ENCODE results near the gene SLC2A6. TPM values are rescaled to one million over a fixed set of nuclear protein-coding genes. Genes with fewer than 3 reads are reported as not detected.

Gene SLC2A6
- total RNA-seq, 1 donor from 2014 or later = 37.4 TPM

GRCh38 chr9:133475292-133476012, 3.4 kb downstream of the SLC2A6 start:
- intact Hi-C loops (cut with micrococcal nuclease) = no loop called here
- TF ChIP-seq CTCF (IDR thresholded peaks at IDR 0.05) = no peak
- no peak overlapping the region for H3K4me3 Mint-ChIP-seq
- peaks cover 31% of the 10 kb centered on the region for H3K4me1 Mint-ChIP-seq
- no peaks in the 10 kb centered on the region for H3K27me3 Mint-ChIP-seq
- no peak overlapping the region for H3K27ac Mint-ChIP-seq
- no peak for ATAC-seq (ENCODE audit: low read depth)
- POLR2A ChIA-PET = interaction anchor here (0.5 kb wide), 1 partner anchor 90 kb away, joined by 3 read pairs; no protein-coding TSS in a partner anchor
- CTCF ChIA-PET = interaction anchor here (1.8 kb wide), 1 partner anchor 9 kb away, joined by 4 read pairs; no protein-coding TSS in a partner anchor
- H3K36me3 Mint-ChIP-seq (ENCODE audit: low read depth) = peaks cover 40% of the 10 kb centered on the region
- H3K9me3 Mint-ChIP-seq = no peaks in the 10 kb centered on the region
- no peak for DNase-seq

DNA sequence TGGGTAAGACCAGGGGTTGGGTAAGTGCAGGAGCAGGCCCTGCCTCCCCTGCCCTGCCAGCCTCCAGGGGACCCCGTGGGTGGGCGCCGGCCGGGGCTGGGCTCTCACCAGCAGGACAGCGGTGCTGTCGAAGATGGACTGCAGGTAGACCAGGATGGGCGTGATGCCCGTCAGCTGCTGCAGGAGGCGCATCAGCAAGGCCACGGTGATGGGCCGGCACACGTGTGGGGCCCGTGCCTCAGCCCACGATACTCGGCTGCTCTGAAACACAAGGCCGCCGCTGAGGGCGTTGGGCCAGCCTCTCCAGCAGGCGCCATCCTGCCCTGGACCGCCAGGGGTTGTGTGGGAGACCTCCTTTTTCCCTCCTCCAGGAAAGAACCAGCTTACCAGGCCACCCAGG, 4.0 kb downstream of the SLC2A6 start:
- H3K9me3 Mint-ChIP-seq = no peaks in the 10 kb centered on the region
- H3K27ac Mint-ChIP-seq = no peak overlapping the region
- CTCF ChIA-PET = interaction anchor here (1.8 kb wide), 1 partner anchor 10 kb away, joined by 4 read pairs; no protein-coding TSS in a partner anchor
- H3K36me3 Mint-ChIP-seq (ENCODE audit: low read depth) = peaks cover 40% of the 10 kb centered on the region
- no peak for TF ChIP-seq CTCF (IDR thresholded peaks at IDR 0.05)
- DNase-seq (no peak), ATAC-seq (ENCODE audit: low read depth) (no peak)
- H3K4me3 Mint-ChIP-seq = no peak overlapping the region
- intact Hi-C loops (cut with micrococcal nuclease) = no loop called here
- no peaks in the 10 kb centered on the region for H3K27me3 Mint-ChIP-seq
- POLR2A ChIA-PET = no interaction called here
- H3K4me1 Mint-ChIP-seq = peaks cover 29% of the 10 kb centered on the region

DNA sequence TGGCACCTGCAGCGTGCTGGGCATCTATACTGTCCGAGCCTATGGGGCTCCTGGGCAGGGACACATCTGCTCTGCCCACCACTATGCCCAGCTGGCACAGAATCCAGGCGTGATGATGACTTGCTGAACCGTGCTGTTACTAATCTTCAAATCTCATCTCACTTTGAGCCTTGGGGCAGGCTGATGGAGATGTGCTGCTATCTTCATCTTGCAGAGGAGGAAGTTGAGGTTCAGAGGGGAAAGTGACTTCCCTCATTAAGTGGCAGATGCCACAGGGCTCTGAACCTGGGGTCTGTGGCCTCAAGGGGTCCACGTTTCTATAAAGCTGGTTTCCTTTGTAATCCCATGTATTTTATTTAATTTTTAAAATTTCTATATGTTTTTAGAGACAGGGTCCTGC, 4.7 kb downstream of the SLC2A6 start:
- Mint-ChIP-seq H3K4me1 (peaks cover 24% of the 10 kb centered on the region), H3K4me3 (no peak overlapping the region), H3K36me3 (ENCODE audit: low read depth) (peaks cover 40% of the 10 kb centered on the region), H3K9me3 (no peaks in the 10 kb centered on the region), H3K27me3 (no peaks in the 10 kb centered on the region), H3K27ac (no peak overlapping the region)
- POLR2A ChIA-PET = no interaction called here
- intact Hi-C loops (cut with micrococcal nuclease) = no loop called here
- ATAC-seq (ENCODE audit: low read depth) (no peak), DNase-seq (no peak)
- CTCF ChIA-PET = interaction anchor here (1.8 kb wide), 1 partner anchor 11 kb away, joined by 4 read pairs; no protein-coding TSS in a partner anchor
- no peak for TF ChIP-seq CTCF (IDR thresholded peaks at IDR 0.05)

- DNase-seq (no peak), ATAC-seq (ENCODE audit: low read depth) (no peak)
- peaks cover 40% of the 10 kb centered on the region for H3K36me3 Mint-ChIP-seq (ENCODE audit: low read depth)
- CTCF ChIA-PET = interaction anchor here (1.8 kb wide), 1 partner anchor 11 kb away, joined by 4 read pairs; no protein-coding TSS in a partner anchor
- peaks cover 24% of the 10 kb centered on the region for H3K4me1 Mint-ChIP-seq
- H3K27ac Mint-ChIP-seq = no peak overlapping the region
- no peak for TF ChIP-seq CTCF (IDR thresholded peaks at IDR 0.05)
- H3K9me3 Mint-ChIP-seq = no peaks in the 10 kb centered on the region
- no peak overlapping the region for H3K4me3 Mint-ChIP-seq
- POLR2A ChIA-PET = no interaction called here
- intact Hi-C loops (cut with micrococcal nuclease) = no loop called here
- H3K27me3 Mint-ChIP-seq = no peaks in the 10 kb centered on the region
These were observed 5.2 kb downstream of the SLC2A6 start for GRCh38 chr9:133473743-133474142.

- ATAC-seq (ENCODE audit: low read depth) (no peak), DNase-seq (no peak)
- POLR2A ChIA-PET = interaction anchor here (0.6 to 0.7 kb wide), 2 partner anchors 51 to 65 kb away, joined by 3 to 7 read pairs; no protein-coding TSS in a partner anchor
- Mint-ChIP-seq H3K4me3 (no peak overlapping the region), H3K36me3 (ENCODE audit: low read depth) (peaks cover 40% of the 10 kb centered on the region), H3K9me3 (no peaks in the 10 kb centered on the region), H3K27me3 (no peaks in the 10 kb centered on the region), H3K27ac (no peak overlapping the region), H3K4me1 (peaks cover 21% of the 10 kb centered on the region)
- TF ChIP-seq CTCF (IDR thresholded peaks at IDR 0.05) = no peak
- CTCF ChIA-PET = no interaction called here
- intact Hi-C loops (cut with micrococcal nuclease) = no loop called here
These were observed 6.0 kb downstream of the SLC2A6 start for GRCh38 chr9:133472753-133473378.

Measured in activated B cell treated with CpG ODN at 0.5 μM for 24 hours (primary cell).